ENCODE data around the gene MAGI2. TPM values are rescaled to one million over a fixed set of nuclear protein-coding genes. Genes with fewer than 3 reads are reported as not detected.

The MAGI2 gene
- total and polyA plus RNA-seq, 4 donors, result 0.37 to 4.1 (median 1.4) TPM

DNA sequence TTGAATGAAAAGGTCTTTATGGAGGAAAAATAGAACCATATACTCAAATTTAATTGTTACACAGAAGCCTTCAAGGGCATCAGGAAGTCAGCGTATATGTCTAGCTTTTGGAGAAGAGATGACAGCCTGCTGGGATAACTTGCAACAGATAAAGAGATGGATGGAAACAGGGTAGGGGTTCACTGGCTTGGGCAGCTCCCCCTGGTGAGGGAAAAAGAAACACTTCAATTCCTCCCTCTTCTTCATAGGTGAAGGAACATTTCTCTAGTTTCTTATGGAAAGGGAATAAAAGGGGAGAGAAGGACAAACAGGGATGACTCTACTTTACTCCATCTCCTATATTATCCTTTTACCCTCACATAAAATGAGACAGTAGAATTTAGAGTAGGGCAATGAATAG, 1019.2 kb downstream of the MAGI2 start:
- Histone ChIP-seq H3K9me3 (ENCODE audit: control insufficient read depth in 4 of 4, low read length in 3 of 4) (no peaks in the 10 kb centered on the region), H3K36me3 (ENCODE audit: control insufficient read depth in 4 of 4, insufficient read depth in 3 of 4, low read depth in 1 of 4, low read length in 3 of 4) (no peaks in the 10 kb centered on the region), H3K9ac (ENCODE audit: low read depth in 1 of 2, low read length in 2 of 2) (no peak overlapping the region), H3K27ac (ENCODE audit: low read depth in 1 of 2, low read length in 2 of 2) (no peak overlapping the region), H3K4me3 (ENCODE audit: low read depth in 1 of 3, low read length in 3 of 3) (no peak overlapping the region), H3K27me3 (ENCODE audit: control insufficient read depth in 4 of 4, insufficient read depth in 4 of 4, low read length in 3 of 4) (no peaks in the 10 kb centered on the region), H3K4me1 (ENCODE audit: control insufficient read depth in 4 of 4, insufficient read depth in 4 of 4, low read length in 3 of 4) (no peaks in the 10 kb centered on the region)
- DNase-seq (ENCODE audit: low spot score), result no peak
- TF ChIP-seq FOXA2 (IDR thresholded peaks at IDR 0.05) (no peak), RAD21 (IDR thresholded peaks at IDR 0.05) (peak; percentile 20 to 54)
- TF ChIP-seq, protein P1, sequence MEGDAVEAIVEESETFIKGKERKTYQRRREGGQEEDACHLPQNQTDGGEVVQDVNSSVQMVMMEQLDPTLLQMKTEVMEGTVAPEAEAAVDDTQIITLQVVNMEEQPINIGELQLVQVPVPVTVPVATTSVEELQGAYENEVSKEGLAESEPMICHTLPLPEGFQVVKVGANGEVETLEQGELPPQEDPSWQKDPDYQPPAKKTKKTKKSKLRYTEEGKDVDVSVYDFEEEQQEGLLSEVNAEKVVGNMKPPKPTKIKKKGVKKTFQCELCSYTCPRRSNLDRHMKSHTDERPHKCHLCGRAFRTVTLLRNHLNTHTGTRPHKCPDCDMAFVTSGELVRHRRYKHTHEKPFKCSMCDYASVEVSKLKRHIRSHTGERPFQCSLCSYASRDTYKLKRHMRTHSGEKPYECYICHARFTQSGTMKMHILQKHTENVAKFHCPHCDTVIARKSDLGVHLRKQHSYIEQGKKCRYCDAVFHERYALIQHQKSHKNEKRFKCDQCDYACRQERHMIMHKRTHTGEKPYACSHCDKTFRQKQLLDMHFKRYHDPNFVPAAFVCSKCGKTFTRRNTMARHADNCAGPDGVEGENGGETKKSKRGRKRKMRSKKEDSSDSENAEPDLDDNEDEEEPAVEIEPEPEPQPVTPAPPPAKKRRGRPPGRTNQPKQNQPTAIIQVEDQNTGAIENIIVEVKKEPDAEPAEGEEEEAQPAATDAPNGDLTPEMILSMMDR (IDR thresholded peaks at IDR 0.05; ENCODE audit: low read depth, low read length, missing input control), result peak; percentile 3
- TF ChIP-seq, protein P2, sequence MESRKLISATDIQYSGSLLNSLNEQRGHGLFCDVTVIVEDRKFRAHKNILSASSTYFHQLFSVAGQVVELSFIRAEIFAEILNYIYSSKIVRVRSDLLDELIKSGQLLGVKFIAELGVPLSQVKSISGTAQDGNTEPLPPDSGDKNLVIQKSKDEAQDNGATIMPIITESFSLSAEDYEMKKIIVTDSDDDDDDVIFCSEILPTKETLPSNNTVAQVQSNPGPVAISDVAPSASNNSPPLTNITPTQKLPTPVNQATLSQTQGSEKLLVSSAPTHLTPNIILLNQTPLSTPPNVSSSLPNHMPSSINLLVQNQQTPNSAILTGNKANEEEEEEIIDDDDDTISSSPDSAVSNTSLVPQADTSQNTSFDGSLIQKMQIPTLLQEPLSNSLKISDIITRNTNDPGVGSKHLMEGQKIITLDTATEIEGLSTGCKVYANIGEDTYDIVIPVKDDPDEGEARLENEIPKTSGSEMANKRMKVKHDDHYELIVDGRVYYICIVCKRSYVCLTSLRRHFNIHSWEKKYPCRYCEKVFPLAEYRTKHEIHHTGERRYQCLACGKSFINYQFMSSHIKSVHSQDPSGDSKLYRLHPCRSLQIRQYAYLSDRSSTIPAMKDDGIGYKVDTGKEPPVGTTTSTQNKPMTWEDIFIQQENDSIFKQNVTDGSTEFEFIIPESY (IDR thresholded peaks at IDR 0.05), result no peak
- 90% methylated on average over 1 of the region's 1 CpG for WGBS

DNA sequence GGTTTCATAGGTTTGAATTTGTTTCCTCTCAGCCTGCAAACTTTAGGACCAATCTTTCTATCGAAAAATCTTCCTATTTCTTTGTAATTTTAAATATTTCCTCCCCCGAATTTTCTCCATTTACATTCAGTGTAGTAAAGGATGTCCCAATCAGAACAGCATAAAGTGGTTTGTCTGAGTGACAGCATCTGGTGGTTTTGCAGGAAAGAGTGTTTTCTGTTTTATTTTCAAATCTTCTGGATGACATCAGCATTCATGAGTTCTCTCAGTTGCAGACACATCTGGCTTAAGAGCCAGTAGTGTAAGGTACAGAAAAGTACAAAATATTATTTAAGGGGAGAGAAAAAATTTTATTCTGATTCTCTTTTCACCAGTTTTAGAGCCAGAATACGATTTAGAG, 1020.0 kb downstream of the MAGI2 start:
- Histone ChIP-seq H3K36me3 (ENCODE audit: control insufficient read depth in 4 of 4, insufficient read depth in 3 of 4, low read depth in 1 of 4, low read length in 3 of 4) (no peaks in the 10 kb centered on the region), H3K9me3 (ENCODE audit: control insufficient read depth in 4 of 4, low read length in 3 of 4) (no peaks in the 10 kb centered on the region), H3K4me3 (ENCODE audit: low read depth in 1 of 3, low read length in 3 of 3) (no peak overlapping the region), H3K27ac (ENCODE audit: low read depth in 1 of 2, low read length in 2 of 2) (no peak overlapping the region), H3K27me3 (ENCODE audit: control insufficient read depth in 4 of 4, insufficient read depth in 4 of 4, low read length in 3 of 4) (no peaks in the 10 kb centered on the region), H3K4me1 (ENCODE audit: control insufficient read depth in 4 of 4, insufficient read depth in 4 of 4, low read length in 3 of 4) (no peaks in the 10 kb centered on the region), H3K9ac (ENCODE audit: low read depth in 1 of 2, low read length in 2 of 2) (no peak overlapping the region)
- no peak for DNase-seq (ENCODE audit: low spot score)
- no peak for TF ChIP-seq RXRA (IDR thresholded peaks at IDR 0.05)
- WGBS, result 84% methylated on average over 3 of the region's 3 CpGs

DNA sequence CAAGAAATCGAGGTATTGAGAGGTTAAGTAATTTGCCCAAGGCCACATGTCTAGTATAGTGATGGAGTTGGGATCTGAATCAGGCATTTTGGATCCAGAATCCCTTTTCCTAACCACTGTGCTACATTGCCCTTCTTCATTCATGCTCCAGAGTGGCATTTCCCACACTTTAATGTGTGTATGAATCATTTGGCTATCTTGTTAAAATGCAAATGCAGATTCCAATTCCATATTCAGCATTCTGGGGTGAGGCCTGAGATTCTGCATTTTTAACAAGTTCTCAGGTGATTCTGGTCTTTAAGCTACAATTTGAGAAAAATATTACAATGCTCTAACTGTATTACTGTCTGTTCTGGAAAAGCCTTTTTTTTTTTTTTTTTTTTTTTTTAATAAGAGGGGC, 1023.6 kb downstream of the MAGI2 start:
- TF ChIP-seq RAD21 (IDR thresholded peaks at IDR 0.05) (no peak), HNF4G (IDR thresholded peaks at IDR 0.05) (no peak), EGR1 (IDR thresholded peaks at IDR 0.05; ENCODE audit: low read depth in 2 of 2) (no peak), HNF4A (conservative IDR thresholded peaks at IDR 0.05) (no peak), FOXA2 (IDR thresholded peaks at IDR 0.05) (no peak)
- TF ChIP-seq, protein P3, sequence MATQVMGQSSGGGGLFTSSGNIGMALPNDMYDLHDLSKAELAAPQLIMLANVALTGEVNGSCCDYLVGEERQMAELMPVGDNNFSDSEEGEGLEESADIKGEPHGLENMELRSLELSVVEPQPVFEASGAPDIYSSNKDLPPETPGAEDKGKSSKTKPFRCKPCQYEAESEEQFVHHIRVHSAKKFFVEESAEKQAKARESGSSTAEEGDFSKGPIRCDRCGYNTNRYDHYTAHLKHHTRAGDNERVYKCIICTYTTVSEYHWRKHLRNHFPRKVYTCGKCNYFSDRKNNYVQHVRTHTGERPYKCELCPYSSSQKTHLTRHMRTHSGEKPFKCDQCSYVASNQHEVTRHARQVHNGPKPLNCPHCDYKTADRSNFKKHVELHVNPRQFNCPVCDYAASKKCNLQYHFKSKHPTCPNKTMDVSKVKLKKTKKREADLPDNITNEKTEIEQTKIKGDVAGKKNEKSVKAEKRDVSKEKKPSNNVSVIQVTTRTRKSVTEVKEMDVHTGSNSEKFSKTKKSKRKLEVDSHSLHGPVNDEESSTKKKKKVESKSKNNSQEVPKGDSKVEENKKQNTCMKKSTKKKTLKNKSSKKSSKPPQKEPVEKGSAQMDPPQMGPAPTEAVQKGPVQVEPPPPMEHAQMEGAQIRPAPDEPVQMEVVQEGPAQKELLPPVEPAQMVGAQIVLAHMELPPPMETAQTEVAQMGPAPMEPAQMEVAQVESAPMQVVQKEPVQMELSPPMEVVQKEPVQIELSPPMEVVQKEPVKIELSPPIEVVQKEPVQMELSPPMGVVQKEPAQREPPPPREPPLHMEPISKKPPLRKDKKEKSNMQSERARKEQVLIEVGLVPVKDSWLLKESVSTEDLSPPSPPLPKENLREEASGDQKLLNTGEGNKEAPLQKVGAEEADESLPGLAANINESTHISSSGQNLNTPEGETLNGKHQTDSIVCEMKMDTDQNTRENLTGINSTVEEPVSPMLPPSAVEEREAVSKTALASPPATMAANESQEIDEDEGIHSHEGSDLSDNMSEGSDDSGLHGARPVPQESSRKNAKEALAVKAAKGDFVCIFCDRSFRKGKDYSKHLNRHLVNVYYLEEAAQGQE (IDR thresholded peaks at IDR 0.05), result no peak
- 72% methylated on average over 1 of the region's 1 CpG for WGBS
- no peak overlapping the region for H3K9ac ChIP-seq (ENCODE audit: low read depth in 1 of 2, low read length in 2 of 2)
- no peaks in the 10 kb centered on the region for H3K4me1 ChIP-seq (ENCODE audit: control insufficient read depth in 4 of 4, insufficient read depth in 4 of 4, low read length in 3 of 4)
- DNase-seq (ENCODE audit: low spot score), result no peak
- no peak overlapping the region for H3K4me3 ChIP-seq (ENCODE audit: low read depth in 1 of 3, low read length in 3 of 3)
- H3K36me3 ChIP-seq (ENCODE audit: control insufficient read depth in 4 of 4, insufficient read depth in 3 of 4, low read depth in 1 of 4, low read length in 3 of 4), result no peaks in the 10 kb centered on the region
- no peaks in the 10 kb centered on the region for H3K27me3 ChIP-seq (ENCODE audit: control insufficient read depth in 4 of 4, insufficient read depth in 4 of 4, low read length in 3 of 4)
- no peak overlapping the region for H3K27ac ChIP-seq (ENCODE audit: low read depth in 1 of 2, low read length in 2 of 2)
- H3K9me3 ChIP-seq (ENCODE audit: control insufficient read depth in 4 of 4, low read length in 3 of 4), result no peaks in the 10 kb centered on the region

Measured in liver (tissue), 9 donors.